ENCODE data around the gene MRO.

DNA sequence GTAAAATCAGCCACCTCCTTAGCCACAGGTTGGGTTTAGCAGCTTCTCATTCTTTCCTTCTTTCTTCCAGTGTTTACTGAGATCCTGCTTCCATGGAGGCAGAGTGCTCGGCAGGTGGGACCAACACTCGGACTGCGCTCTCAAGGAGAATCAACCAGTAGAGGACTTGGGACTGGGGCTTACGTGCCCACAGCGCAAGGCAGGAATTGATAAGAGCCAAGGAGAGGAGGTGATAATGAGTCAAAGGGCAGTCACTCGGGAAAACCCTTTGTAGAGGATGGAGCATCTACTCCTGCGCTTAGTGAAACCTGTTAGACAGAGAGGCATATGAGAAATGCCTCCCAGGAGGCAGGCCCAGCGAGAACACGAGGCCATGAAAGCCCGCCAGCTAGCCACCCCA, 2.9 kb upstream of the MRO start:
- TF ChIP-seq TCF7L2 (IDR thresholded peaks at IDR 0.05; ENCODE audit: low read depth, low read length) (no peak), SIN3A (IDR thresholded peaks at IDR 0.05; ENCODE audit: borderline replicate concordance, insufficient read depth, low read depth, low read length) (no peak)
- TF ChIP-seq, protein P1, sequence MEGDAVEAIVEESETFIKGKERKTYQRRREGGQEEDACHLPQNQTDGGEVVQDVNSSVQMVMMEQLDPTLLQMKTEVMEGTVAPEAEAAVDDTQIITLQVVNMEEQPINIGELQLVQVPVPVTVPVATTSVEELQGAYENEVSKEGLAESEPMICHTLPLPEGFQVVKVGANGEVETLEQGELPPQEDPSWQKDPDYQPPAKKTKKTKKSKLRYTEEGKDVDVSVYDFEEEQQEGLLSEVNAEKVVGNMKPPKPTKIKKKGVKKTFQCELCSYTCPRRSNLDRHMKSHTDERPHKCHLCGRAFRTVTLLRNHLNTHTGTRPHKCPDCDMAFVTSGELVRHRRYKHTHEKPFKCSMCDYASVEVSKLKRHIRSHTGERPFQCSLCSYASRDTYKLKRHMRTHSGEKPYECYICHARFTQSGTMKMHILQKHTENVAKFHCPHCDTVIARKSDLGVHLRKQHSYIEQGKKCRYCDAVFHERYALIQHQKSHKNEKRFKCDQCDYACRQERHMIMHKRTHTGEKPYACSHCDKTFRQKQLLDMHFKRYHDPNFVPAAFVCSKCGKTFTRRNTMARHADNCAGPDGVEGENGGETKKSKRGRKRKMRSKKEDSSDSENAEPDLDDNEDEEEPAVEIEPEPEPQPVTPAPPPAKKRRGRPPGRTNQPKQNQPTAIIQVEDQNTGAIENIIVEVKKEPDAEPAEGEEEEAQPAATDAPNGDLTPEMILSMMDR (IDR thresholded peaks at IDR 0.05) = no peak
